ENCODE measurements around the gene ZMIZ1.

GRCh38 chr10:79072041-79072441 lies 3.3 kb downstream of the ZMIZ1 start:
- no peak for TF ChIP-seq EP300 (IDR thresholded peaks at IDR 0.05)
- no peak for TF ChIP-seq POLR2A (IDR thresholded peaks at IDR 0.05)
- no peak for TF ChIP-seq CTCF (IDR thresholded peaks at IDR 0.05)
